ENCODE results near the gene ESR1. TPM values are rescaled to one million over a fixed set of nuclear protein-coding genes. Genes with fewer than 3 reads are reported as not detected.

The ESR1 gene
- total and polyA plus RNA-seq, 4 donors: 0.05 to 16.1 (median 6.3) TPM

DNA sequence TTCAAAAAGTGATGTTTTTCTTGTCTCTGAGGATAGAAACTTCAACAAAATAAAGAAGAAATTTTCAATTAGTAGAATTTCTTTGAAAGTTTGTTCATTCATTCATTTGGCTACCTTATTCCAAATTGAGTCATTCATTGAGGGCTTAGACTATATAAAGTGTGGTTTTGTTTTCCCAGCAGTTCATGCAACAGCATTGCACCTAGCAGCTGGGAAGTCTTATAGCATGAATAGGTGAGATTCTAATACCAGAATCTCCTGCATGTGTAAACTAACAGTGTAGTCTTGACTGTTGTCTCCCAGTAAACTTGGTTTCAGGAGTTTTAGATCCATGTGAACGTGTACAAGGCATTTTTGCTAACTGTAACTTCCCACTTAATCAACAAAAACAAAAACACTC, 7.1 kb downstream of the ESR1 start (continued):
- TF ChIP-seq, protein P1, sequence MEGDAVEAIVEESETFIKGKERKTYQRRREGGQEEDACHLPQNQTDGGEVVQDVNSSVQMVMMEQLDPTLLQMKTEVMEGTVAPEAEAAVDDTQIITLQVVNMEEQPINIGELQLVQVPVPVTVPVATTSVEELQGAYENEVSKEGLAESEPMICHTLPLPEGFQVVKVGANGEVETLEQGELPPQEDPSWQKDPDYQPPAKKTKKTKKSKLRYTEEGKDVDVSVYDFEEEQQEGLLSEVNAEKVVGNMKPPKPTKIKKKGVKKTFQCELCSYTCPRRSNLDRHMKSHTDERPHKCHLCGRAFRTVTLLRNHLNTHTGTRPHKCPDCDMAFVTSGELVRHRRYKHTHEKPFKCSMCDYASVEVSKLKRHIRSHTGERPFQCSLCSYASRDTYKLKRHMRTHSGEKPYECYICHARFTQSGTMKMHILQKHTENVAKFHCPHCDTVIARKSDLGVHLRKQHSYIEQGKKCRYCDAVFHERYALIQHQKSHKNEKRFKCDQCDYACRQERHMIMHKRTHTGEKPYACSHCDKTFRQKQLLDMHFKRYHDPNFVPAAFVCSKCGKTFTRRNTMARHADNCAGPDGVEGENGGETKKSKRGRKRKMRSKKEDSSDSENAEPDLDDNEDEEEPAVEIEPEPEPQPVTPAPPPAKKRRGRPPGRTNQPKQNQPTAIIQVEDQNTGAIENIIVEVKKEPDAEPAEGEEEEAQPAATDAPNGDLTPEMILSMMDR (IDR thresholded peaks at IDR 0.05; ENCODE audit: low read depth, low read length, missing input control): no peak
- TF ChIP-seq RXRA (IDR thresholded peaks at IDR 0.05): no peak

DNA sequence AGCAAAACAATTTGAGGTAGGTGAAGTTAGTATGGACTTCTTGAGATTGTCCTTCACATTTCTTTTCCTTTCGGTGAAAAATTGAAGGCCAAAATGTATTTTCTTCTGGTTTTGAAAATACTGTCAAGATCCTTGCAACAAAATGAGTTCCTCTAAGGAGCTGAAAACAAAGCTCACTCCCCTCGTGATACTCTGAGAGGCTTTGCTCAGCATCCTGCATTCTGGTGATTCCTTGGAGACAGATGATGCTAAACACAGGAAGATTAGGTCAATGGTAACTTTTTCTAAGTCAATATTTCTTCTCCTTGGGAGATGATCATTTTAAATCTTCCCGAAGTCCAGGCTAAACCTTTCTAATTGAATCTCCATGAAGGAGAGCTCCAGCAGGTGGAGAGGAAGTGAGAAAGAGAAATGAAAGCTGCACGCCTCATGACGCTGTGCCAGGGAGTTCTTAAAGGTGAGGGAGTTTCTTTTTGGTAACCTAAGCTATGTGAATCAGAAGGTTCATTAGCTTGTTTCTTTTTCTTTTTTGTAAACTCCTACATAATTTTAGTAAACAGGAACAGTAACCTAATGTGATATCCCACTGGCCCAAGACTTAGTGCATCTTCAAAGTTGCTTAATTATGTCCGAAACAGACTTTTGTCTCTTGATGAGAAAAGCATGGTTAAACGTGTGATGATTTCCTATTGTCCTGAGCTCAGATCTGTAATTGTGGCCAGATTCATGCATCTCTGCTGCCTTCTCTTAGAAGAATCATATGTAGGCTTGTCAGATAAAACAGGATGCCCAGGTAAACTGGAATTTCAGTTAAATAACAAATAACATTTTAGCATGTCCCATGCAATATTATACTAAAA, 15.0 kb downstream of the ESR1 start:
- Histone ChIP-seq H3K4me1 (ENCODE audit: control insufficient read depth in 4 of 4, insufficient read depth in 4 of 4, low read length in 3 of 4) (peaks cover 0 to 7% (median 4%) of the 10 kb centered on the region in 4 donors), H3K27ac (ENCODE audit: low read depth in 1 of 2, low read length in 2 of 2) (no peak overlapping the region), H3K36me3 (ENCODE audit: control insufficient read depth in 4 of 4, insufficient read depth in 3 of 4, low read depth in 1 of 4, low read length in 3 of 4) (peaks cover 0 to 5% (median 0%) of the 10 kb centered on the region in 4 donors), H3K9me3 (ENCODE audit: control insufficient read depth in 4 of 4, low read length in 3 of 4) (no peaks in the 10 kb centered on the region), H3K9ac (ENCODE audit: low read depth in 1 of 2, low read length in 2 of 2) (no peak overlapping the region), H3K4me3 (ENCODE audit: low read depth in 1 of 3, low read length in 3 of 3) (no peak overlapping the region), H3K27me3 (ENCODE audit: control insufficient read depth in 4 of 4, insufficient read depth in 4 of 4, low read length in 3 of 4) (no peaks in the 10 kb centered on the region)
- DNase-seq (ENCODE audit: low spot score): no peak
- TF ChIP-seq JUND (IDR thresholded peaks at IDR 0.05) (no peak), HNF4A (conservative IDR thresholded peaks at IDR 0.05) (no peak), GABPA (IDR thresholded peaks at IDR 0.05 in 1 of 2, conservative IDR thresholded peaks at IDR 0.05 in 1 of 2) (no peak), RAD21 (IDR thresholded peaks at IDR 0.05) (no peak), FOXA2 (IDR thresholded peaks at IDR 0.05) (no peak), TAF1 (conservative IDR thresholded peaks at IDR 0.05) (no peak), YY1 (IDR thresholded peaks at IDR 0.05) (no peak), EGR1 (IDR thresholded peaks at IDR 0.05; ENCODE audit: low read depth in 2 of 2) (no peak), RXRA (IDR thresholded peaks at IDR 0.05) (no peak), NR2F2 (IDR thresholded peaks at IDR 0.05) (no peak), HNF4G (IDR thresholded peaks at IDR 0.05) (no peak), FOXA1 (IDR thresholded peaks at IDR 0.05) (no peak), SP1 (IDR thresholded peaks at IDR 0.05) (no peak)
- TF ChIP-seq, protein P2, sequence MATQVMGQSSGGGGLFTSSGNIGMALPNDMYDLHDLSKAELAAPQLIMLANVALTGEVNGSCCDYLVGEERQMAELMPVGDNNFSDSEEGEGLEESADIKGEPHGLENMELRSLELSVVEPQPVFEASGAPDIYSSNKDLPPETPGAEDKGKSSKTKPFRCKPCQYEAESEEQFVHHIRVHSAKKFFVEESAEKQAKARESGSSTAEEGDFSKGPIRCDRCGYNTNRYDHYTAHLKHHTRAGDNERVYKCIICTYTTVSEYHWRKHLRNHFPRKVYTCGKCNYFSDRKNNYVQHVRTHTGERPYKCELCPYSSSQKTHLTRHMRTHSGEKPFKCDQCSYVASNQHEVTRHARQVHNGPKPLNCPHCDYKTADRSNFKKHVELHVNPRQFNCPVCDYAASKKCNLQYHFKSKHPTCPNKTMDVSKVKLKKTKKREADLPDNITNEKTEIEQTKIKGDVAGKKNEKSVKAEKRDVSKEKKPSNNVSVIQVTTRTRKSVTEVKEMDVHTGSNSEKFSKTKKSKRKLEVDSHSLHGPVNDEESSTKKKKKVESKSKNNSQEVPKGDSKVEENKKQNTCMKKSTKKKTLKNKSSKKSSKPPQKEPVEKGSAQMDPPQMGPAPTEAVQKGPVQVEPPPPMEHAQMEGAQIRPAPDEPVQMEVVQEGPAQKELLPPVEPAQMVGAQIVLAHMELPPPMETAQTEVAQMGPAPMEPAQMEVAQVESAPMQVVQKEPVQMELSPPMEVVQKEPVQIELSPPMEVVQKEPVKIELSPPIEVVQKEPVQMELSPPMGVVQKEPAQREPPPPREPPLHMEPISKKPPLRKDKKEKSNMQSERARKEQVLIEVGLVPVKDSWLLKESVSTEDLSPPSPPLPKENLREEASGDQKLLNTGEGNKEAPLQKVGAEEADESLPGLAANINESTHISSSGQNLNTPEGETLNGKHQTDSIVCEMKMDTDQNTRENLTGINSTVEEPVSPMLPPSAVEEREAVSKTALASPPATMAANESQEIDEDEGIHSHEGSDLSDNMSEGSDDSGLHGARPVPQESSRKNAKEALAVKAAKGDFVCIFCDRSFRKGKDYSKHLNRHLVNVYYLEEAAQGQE (IDR thresholded peaks at IDR 0.05): no peak
- TF ChIP-seq, protein P3, sequence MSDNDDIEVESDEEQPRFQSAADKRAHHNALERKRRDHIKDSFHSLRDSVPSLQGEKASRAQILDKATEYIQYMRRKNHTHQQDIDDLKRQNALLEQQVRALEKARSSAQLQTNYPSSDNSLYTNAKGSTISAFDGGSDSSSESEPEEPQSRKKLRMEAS (IDR thresholded peaks at IDR 0.05): no peak
- TF ChIP-seq, protein P4, sequence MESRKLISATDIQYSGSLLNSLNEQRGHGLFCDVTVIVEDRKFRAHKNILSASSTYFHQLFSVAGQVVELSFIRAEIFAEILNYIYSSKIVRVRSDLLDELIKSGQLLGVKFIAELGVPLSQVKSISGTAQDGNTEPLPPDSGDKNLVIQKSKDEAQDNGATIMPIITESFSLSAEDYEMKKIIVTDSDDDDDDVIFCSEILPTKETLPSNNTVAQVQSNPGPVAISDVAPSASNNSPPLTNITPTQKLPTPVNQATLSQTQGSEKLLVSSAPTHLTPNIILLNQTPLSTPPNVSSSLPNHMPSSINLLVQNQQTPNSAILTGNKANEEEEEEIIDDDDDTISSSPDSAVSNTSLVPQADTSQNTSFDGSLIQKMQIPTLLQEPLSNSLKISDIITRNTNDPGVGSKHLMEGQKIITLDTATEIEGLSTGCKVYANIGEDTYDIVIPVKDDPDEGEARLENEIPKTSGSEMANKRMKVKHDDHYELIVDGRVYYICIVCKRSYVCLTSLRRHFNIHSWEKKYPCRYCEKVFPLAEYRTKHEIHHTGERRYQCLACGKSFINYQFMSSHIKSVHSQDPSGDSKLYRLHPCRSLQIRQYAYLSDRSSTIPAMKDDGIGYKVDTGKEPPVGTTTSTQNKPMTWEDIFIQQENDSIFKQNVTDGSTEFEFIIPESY (IDR thresholded peaks at IDR 0.05): no peak
- TF ChIP-seq, protein P5, sequence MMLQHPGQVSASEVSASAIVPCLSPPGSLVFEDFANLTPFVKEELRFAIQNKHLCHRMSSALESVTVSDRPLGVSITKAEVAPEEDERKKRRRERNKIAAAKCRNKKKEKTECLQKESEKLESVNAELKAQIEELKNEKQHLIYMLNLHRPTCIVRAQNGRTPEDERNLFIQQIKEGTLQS (IDR thresholded peaks at IDR 0.05): no peak
- TF ChIP-seq, protein P1 (IDR thresholded peaks at IDR 0.05; ENCODE audit: low read depth, low read length, missing input control): no peak
- 84% methylated on average over 7 of the region's 7 CpGs for WGBS
